ENCODE measurements around the gene BORCS6. TPM values are rescaled to one million over a fixed set of nuclear protein-coding genes. Genes with fewer than 3 reads are reported as not detected.

Gene BORCS6
- total RNA-seq, 3 donors from 2014 or later (not counting 1 experiment from before 2014, with no cell fraction given) = 10.2 to 15.6 (median 11.6) TPM

DNA sequence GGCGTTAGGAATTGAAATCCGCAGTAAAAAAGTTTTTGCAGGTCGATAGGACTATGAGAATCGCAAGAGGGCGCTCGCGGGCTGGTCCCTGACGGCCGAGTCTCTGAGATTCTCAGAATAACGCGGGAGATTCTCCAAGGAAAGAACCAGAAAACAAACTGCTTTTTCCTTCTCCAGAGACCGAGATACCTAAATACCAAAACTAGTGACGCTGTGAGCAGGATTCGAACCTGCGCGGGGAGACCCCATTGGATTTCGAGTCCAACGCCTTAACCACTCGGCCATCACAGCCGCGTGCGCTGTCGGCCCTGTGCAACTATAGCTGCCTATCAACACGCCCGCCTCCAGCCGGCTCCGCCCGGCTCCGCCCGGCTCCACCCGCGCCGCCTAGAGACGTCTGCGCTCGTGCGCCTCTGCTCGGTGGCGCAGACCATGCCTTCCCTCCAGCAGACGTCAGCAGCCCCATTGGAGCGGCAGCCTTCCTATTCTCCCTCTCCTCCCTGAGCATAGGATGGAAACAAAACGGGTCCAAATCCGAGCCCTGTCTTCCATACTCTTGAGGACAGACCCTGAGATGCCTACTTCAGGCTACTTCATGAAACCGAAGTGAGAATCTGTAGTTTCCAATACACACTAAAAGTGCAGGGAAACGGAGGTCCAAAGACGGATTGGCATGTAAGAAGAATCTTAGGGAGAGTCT, 51.2 kb downstream of the BORCS6 start:
- intact Hi-C loops (cut with micrococcal nuclease) = loop anchor here (1.0 to 5.0 kb wide), 8 partner anchors 12 to 907 kb away; partner anchors contain the start of gene DVL2
- Histone ChIP-seq H3K27ac (ENCODE audit: low read length) (peak overlapping the region; percentile 96), H3K4me3 (ENCODE audit: low read length) (peak overlapping the region; percentile 65), H3K4me1 (ENCODE audit: control insufficient read depth, insufficient read depth, low read length) (peaks cover 28% of the 10 kb centered on the region), H3K9me3 (ENCODE audit: control insufficient read depth, insufficient read depth, low read length) (no peaks in the 10 kb centered on the region), H3K36me3 (ENCODE audit: control insufficient read depth, insufficient read depth, low read length) (peaks cover 25% of the 10 kb centered on the region), H3K27me3 (ENCODE audit: control insufficient read depth, insufficient read depth, low read length) (no peaks in the 10 kb centered on the region)
- Mint-ChIP-seq H3K36me3 (no peaks in the 10 kb centered on the region), H3K27ac (no peak overlapping the region), H3K4me1 (peaks cover 0 to 3% of the 10 kb centered on the region in 2 donors), H3K4me3 (no peak overlapping the region), H3K27me3 (ENCODE audit: low read depth in 2 of 2) (no peaks in the 10 kb centered on the region), H3K9me3 (no peaks in the 10 kb centered on the region)
- TF ChIP-seq, protein P1, sequence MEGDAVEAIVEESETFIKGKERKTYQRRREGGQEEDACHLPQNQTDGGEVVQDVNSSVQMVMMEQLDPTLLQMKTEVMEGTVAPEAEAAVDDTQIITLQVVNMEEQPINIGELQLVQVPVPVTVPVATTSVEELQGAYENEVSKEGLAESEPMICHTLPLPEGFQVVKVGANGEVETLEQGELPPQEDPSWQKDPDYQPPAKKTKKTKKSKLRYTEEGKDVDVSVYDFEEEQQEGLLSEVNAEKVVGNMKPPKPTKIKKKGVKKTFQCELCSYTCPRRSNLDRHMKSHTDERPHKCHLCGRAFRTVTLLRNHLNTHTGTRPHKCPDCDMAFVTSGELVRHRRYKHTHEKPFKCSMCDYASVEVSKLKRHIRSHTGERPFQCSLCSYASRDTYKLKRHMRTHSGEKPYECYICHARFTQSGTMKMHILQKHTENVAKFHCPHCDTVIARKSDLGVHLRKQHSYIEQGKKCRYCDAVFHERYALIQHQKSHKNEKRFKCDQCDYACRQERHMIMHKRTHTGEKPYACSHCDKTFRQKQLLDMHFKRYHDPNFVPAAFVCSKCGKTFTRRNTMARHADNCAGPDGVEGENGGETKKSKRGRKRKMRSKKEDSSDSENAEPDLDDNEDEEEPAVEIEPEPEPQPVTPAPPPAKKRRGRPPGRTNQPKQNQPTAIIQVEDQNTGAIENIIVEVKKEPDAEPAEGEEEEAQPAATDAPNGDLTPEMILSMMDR (IDR thresholded peaks at IDR 0.05) = peak; percentile 93
- ATAC-seq = peak; percentile 83 to 96 (median 85)
- DNase-seq = peak; percentile 96 to 98
- WGBS (ENCODE audit: insufficient coverage) = under 1% methylated on average over 46 of the region's 46 CpGs

DNA sequence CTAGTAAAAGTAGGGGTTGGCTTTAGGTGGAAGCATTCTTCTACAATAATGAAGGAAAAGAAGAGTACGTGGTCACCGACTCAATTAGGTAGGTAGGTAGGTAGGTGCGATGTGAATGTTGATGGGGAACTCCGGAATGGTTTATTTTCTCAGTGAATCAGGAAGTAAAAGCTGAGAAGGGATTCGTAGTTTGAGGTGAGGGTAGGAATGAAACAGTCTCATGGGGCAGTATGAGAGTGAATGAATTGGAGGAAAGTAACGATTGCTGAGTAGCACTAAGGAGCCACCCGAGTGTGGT, 51.7 kb downstream of the BORCS6 start:
- Histone ChIP-seq H3K9me3 (ENCODE audit: control insufficient read depth, insufficient read depth, low read length) (no peaks in the 10 kb centered on the region), H3K4me1 (ENCODE audit: control insufficient read depth, insufficient read depth, low read length) (peaks cover 28% of the 10 kb centered on the region), H3K27ac (ENCODE audit: low read length) (peak overlapping the region; percentile 96), H3K36me3 (ENCODE audit: control insufficient read depth, insufficient read depth, low read length) (peaks cover 22% of the 10 kb centered on the region), H3K27me3 (ENCODE audit: control insufficient read depth, insufficient read depth, low read length) (no peaks in the 10 kb centered on the region), H3K4me3 (ENCODE audit: low read length) (peak overlapping the region; percentile 65)
- intact Hi-C loops (cut with micrococcal nuclease) = loop anchor here (1.0 to 5.0 kb wide), 5 partner anchors 13 to 906 kb away; partner anchors contain the start of gene DVL2
- no peak for ATAC-seq
- Mint-ChIP-seq H3K4me3 (no peak overlapping the region), H3K27me3 (ENCODE audit: low read depth in 2 of 2) (no peaks in the 10 kb centered on the region), H3K9me3 (no peaks in the 10 kb centered on the region), H3K36me3 (no peaks in the 10 kb centered on the region), H3K27ac (no peak overlapping the region), H3K4me1 (no peaks in the 10 kb centered on the region)
- TF ChIP-seq, protein P1 (IDR thresholded peaks at IDR 0.05) = no peak
- WGBS (ENCODE audit: insufficient coverage) = 0% methylated on average over 7 of the region's 7 CpGs
- DNase-seq = no peak

Other genes starting within 250 kb of the BORCS6 start
- not detected for gene GUCY2D, start 187.6 kb downstream of the BORCS6 start, total RNA-seq
- not detected for gene ALOX15B, start 151.1 kb downstream of the BORCS6 start, total RNA-seq
- gene ALOX12B, start 102.5 kb downstream of the BORCS6 start, total RNA-seq = under 1 TPM; 0.29 to 0.58 (median 0.56) TPM
- gene ALOXE3, start 71.7 kb downstream of the BORCS6 start, total RNA-seq = not detected
- gene HES7, start 66.1 kb downstream of the BORCS6 start, total RNA-seq = under 1 TPM; 0.50 to 0.77 (median 0.61) TPM
- gene PER1, start 37.8 kb downstream of the BORCS6 start, total RNA-seq = 1,000 to 10,000 TPM in 1 of 3 donors, 100 to 1,000 TPM in 2; 636 to 1,422 (median 923) TPM
- gene VAMP2, start 27.2 kb downstream of the BORCS6 start, total RNA-seq = 100 to 1,000 TPM; 191 to 315 (median 234) TPM
- gene TMEM107, start 13.8 kb downstream of the BORCS6 start, total RNA-seq = 100 to 1,000 TPM in 1 of 3 donors, 10 to 100 TPM in 2; 48.9 to 101 (median 96.1) TPM
- gene AURKB, start 20.4 kb upstream of the BORCS6 start, total RNA-seq = 1 to 10 TPM; 2.1 to 4.8 (median 4.1) TPM
- gene CTC1, start 57.9 kb upstream of the BORCS6 start, total RNA-seq = 100 to 1,000 TPM; 192 to 251 (median 237) TPM
- gene PFAS, start 59.1 kb upstream of the BORCS6 start, total RNA-seq = 10 to 100 TPM; 23.6 to 30.0 (median 24.0) TPM
- 10 to 100 TPM; 34.4 to 51.5 (median 44.6) TPM for gene RANGRF, start 98.5 kb upstream of the BORCS6 start, total RNA-seq
- gene SLC25A35, start 105.2 kb upstream of the BORCS6 start, total RNA-seq = 10 to 100 TPM; 10.7 to 17.5 (median 16.8) TPM
- not detected for gene ARHGEF15, start 120.1 kb upstream of the BORCS6 start, total RNA-seq
- not detected for gene ODF4, start 149.7 kb upstream of the BORCS6 start, total RNA-seq
- 1,000 to 10,000 TPM; 1,481 to 1,796 (median 1,628) TPM for gene RPL26, start 193.0 kb upstream of the BORCS6 start, total RNA-seq
- 1 to 10 TPM in 1 of 3 donors, under 1 TPM in 2; 0.35 to 1.1 (median 0.52) TPM for gene RNF222, start 207.6 kb upstream of the BORCS6 start, total RNA-seq
- gene NDEL1, start 245.7 kb upstream of the BORCS6 start, total RNA-seq = 100 to 1,000 TPM; 174 to 219 (median 193) TPM

Measured in natural killer cell (primary cell).